ENCODE measurements around the gene IMPACT.

- TF ChIP-seq CTCF (IDR thresholded peaks at IDR 0.05): no peak
- no peak for TF ChIP-seq SIN3A (IDR thresholded peaks at IDR 0.05; ENCODE audit: borderline replicate concordance, insufficient read depth, low read depth, low read length)
Observed at GRCh38 chr18:24386681-24387080, 39.8 kb upstream of the IMPACT start.

All from Panc1 (cell line).